GM23338 (cell line): ENCODE measurements around the gene TAGLN3. TPM values are rescaled to one million over a fixed set of nuclear protein-coding genes. Genes with fewer than 3 reads are reported as not detected.

Source experiments
- ATAC-seq: fragments of 200-7000 bp; cut with Tn5 transposase; 3 replicates; pipeline ENCODE4 v1.9.1; 2020
- DNase-seq: peaks from one replicate; pipeline ENCODE4 v3.0.0-alpha.2; 2015; ENCODE audit warnings: low spot score
- H2AFZ ChIP-seq: fragments of 200-600 bp; sonication (generic); 2 replicates; pipeline ENCODE4 v1.8.0; 2016; ENCODE audit warnings: antibody characterized with exemption, mild to moderate bottlenecking, moderate library complexity
- H3F3A ChIP-seq: fragments of 200-600 bp; sonication (generic); replicated peaks from 2 replicates; pipeline ENCODE4 v1.8.0; 2017; ENCODE audit warnings: antibody characterized with exemption, mixed run types, low read depth
- H3K27ac ChIP-seq: fragments of 200-600 bp; sonication (generic); 2 replicates; pipeline ENCODE4 v1.6.1; 2016; ENCODE audit warnings: low read depth
- H3K27me3 ChIP-seq: fragments of 200-600 bp; sonication (generic); 2 replicates; pipeline ENCODE4 v1.8.0; 2016; ENCODE audit warnings: mild to moderate bottlenecking, mixed run types, moderate library complexity; ENCODE audit not compliant: insufficient read depth
- H3K36me3 ChIP-seq: fragments of 200-600 bp; sonication (generic); 2 replicates; pipeline ENCODE4 v1.8.0; 2016; ENCODE audit warnings: mild to moderate bottlenecking; ENCODE audit not compliant: insufficient read depth
- H3K4me1 ChIP-seq: fragments of 200-600 bp; sonication (generic); 2 replicates; pipeline ENCODE4 v1.8.0; 2016; ENCODE audit warnings: mild to moderate bottlenecking, moderate library complexity; ENCODE audit not compliant: insufficient read depth
- H3K4me2 ChIP-seq: fragments of 200-600 bp; sonication (generic); 2 replicates; pipeline ENCODE4 v1.7.1; 2017; ENCODE audit warnings: mixed run types
- H3K4me3 ChIP-seq: fragments of 200-600 bp; sonication (generic); 2 replicates; pipeline ENCODE4 v1.6.1; 2016; ENCODE audit warnings: mixed run types
- H3K79me2 ChIP-seq: fragments of 200-600 bp; sonication (generic); replicated peaks from 2 replicates; pipeline ENCODE4 v1.8.0; 2017; ENCODE audit warnings: mild to moderate bottlenecking; ENCODE audit not compliant: insufficient read depth
- H3K9me2 ChIP-seq: fragments of 200-600 bp; sonication (generic); 2 replicates; pipeline ENCODE4 v1.8.0; 2017; ENCODE audit not compliant: insufficient read depth
- H4K20me1 ChIP-seq: fragments of 200-600 bp; sonication (generic); replicated peaks from 2 replicates; pipeline ENCODE4 v1.8.0; 2017; ENCODE audit warnings: mild to moderate bottlenecking; ENCODE audit not compliant: insufficient read depth
- H3K27ac Mint-ChIP-seq: 2 replicates; pipeline ENCODE4 v1.8.0; 2020; ENCODE audit warnings: inconsistent platforms, mild to moderate bottlenecking, moderate library complexity, mixed read lengths
- H3K27me3 Mint-ChIP-seq: 3 replicates; pipeline ENCODE4 v1.8.0; 2022; ENCODE audit warnings: low read depth, mild to moderate bottlenecking, moderate library complexity, mixed read lengths, inconsistent platforms; ENCODE audit not compliant: insufficient read depth, poor library complexity
- H3K36me3 Mint-ChIP-seq: 3 replicates; pipeline ENCODE4 v1.8.0; 2021; ENCODE audit warnings: low read depth, mild to moderate bottlenecking, inconsistent platforms, moderate library complexity, mixed read lengths
- H3K4me1 Mint-ChIP-seq: 3 replicates; pipeline ENCODE4 v1.8.0; 2020; ENCODE audit warnings: mild to moderate bottlenecking, inconsistent platforms, mixed read lengths
- H3K4me3 Mint-ChIP-seq: 3 replicates; pipeline ENCODE4 v1.8.0; 2021; ENCODE audit warnings: moderate library complexity, mild to moderate bottlenecking, inconsistent platforms, mixed read lengths
- H3K9me3 Mint-ChIP-seq: 3 replicates; pipeline ENCODE4 v1.8.0; 2020; ENCODE audit warnings: moderate library complexity, mild to moderate bottlenecking, inconsistent platforms, mixed read lengths
- CREB1 ChIP-seq: fragments of 250-450 bp; sonication (Bioruptor Pico); IDR thresholded peaks from 2 replicates; pipeline ENCODE4 v1.5.0; 2020; ENCODE audit warnings: low read depth, mild to moderate bottlenecking, moderate library complexity
- CTCF ChIP-seq, 2 experiments: fragments of 200-600 bp in 1 of 2; sonication (generic) in 1 of 2; conservative IDR thresholded peaks; 2 replicates each; pipeline versions ENCODE4 v1.5.1 to v1.6.1; 2016 to 2017; ENCODE audit warnings: antibody characterized with exemption in 2 of 2, low read depth in 2 of 2, mild to moderate bottlenecking in 2 of 2, moderate library complexity in 1 of 2
- EZH2 ChIP-seq: fragments of 200-600 bp; sonication (generic); IDR thresholded peaks from one replicate; pipeline ENCODE4 v1.8.0; 2017; ENCODE audit warnings: antibody characterized with exemption, mild to moderate bottlenecking, low read depth; ENCODE audit not compliant: unreplicated experiment
- EZH2phosphoT487 ChIP-seq: fragments of 200-600 bp; sonication (generic); IDR thresholded peaks from one replicate; pipeline ENCODE4 v1.8.1; 2018; ENCODE audit warnings: antibody characterized with exemption; ENCODE audit not compliant: unreplicated experiment
- NANOG ChIP-seq: IDR thresholded peaks from 2 replicates; pipeline ENCODE4 v1.6.1; 2016; ENCODE audit warnings: antibody characterized with exemption, borderline replicate concordance
- POLR2AphosphoS5 ChIP-seq: IDR thresholded peaks from 2 replicates; pipeline ENCODE4 v1.6.1; 2016; ENCODE audit warnings: antibody characterized with exemption, low read depth
- STAT1 ChIP-seq: IDR thresholded peaks from one replicate; pipeline ENCODE4 v1.6.1; 2016; ENCODE audit warnings: antibody characterized with exemption; ENCODE audit not compliant: unreplicated experiment
- ZNF114 ChIP-seq: fragments of 250-450 bp; sonication (Bioruptor Pico); IDR thresholded peaks from 2 replicates; pipeline ENCODE4 v1.5.0; 2020; ENCODE audit warnings: mild to moderate bottlenecking, moderate library complexity
- polyA plus RNA-seq: library from polyadenylated mRNA; unstranded; fragments of >200 nt; fragmentation: Nextera tagmentation; extraction: Ambion mirVana; gene quantifications from 2 replicates; pipeline ENCODE4 v1.2.1, GENCODE V29; 2016
- total RNA-seq: library from RNA; depleted of rRNA; stranded (reverse); fragments of >200 nt; shearing (Covaris generic); gene quantifications from 2 replicates; pipeline ENCODE4 v1.2.3, GENCODE V29; 2014
- TF ChIP-seq, protein P1 (sequence below): IDR thresholded peaks from 2 replicates; pipeline ENCODE4 v1.6.1; 2016; ENCODE audit warnings: antibody characterized with exemption
- TF ChIP-seq, protein P2 (sequence below): IDR thresholded peaks from one replicate; pipeline ENCODE4 v1.6.1; 2018; ENCODE audit warnings: antibody characterized with exemption; ENCODE audit not compliant: unreplicated experiment
- TF ChIP-seq, protein P3 (sequence below): fragments of 250-450 bp; sonication (Bioruptor Pico); IDR thresholded peaks from 2 replicates; pipeline ENCODE4 v1.5.0; 2020; ENCODE audit warnings: mild to moderate bottlenecking, moderate library complexity

Gene TAGLN3
- total and polyA plus RNA-seq, 2 experiments from 2014 or later = 6.8 to 12.6 TPM

- Histone ChIP-seq H3K27ac (no peak overlapping the region), H3K4me3 (no peak overlapping the region), H3K36me3 (peaks cover 5% of the 10 kb centered on the region; the same call in 1 of the 2 replicates), H4K20me1 (no peaks in the 10 kb centered on the region; the same call in 1 of the 2 replicates), H3K27me3 (peaks cover 22% of the 10 kb centered on the region), H3K4me2 (no peak overlapping the region), H3F3A (no peaks in the 10 kb centered on the region), H2AFZ (no peak overlapping the region), H3K79me2 (no peaks in the 10 kb centered on the region), H3K4me1 (peaks cover 18% of the 10 kb centered on the region), H3K9me2 (no peaks in the 10 kb centered on the region)
- no peak for ATAC-seq
- Mint-ChIP-seq H3K36me3 (peaks cover 18% of the 10 kb centered on the region; the same call in 2 of the 3 replicates), H3K4me1 (peaks cover 22% of the 10 kb centered on the region), H3K27ac (no peak overlapping the region), H3K9me3 (no peaks in the 10 kb centered on the region), H3K27me3 (peaks cover 21% of the 10 kb centered on the region), H3K4me3 (no peak overlapping the region)
- no peak for DNase-seq
- TF ChIP-seq NANOG = no peak
- TF ChIP-seq, protein P1, sequence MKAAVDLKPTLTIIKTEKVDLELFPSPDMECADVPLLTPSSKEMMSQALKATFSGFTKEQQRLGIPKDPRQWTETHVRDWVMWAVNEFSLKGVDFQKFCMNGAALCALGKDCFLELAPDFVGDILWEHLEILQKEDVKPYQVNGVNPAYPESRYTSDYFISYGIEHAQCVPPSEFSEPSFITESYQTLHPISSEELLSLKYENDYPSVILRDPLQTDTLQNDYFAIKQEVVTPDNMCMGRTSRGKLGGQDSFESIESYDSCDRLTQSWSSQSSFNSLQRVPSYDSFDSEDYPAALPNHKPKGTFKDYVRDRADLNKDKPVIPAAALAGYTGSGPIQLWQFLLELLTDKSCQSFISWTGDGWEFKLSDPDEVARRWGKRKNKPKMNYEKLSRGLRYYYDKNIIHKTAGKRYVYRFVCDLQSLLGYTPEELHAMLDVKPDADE = no peak
- TF ChIP-seq CREB1 = no peak
- TF ChIP-seq, protein P2, sequence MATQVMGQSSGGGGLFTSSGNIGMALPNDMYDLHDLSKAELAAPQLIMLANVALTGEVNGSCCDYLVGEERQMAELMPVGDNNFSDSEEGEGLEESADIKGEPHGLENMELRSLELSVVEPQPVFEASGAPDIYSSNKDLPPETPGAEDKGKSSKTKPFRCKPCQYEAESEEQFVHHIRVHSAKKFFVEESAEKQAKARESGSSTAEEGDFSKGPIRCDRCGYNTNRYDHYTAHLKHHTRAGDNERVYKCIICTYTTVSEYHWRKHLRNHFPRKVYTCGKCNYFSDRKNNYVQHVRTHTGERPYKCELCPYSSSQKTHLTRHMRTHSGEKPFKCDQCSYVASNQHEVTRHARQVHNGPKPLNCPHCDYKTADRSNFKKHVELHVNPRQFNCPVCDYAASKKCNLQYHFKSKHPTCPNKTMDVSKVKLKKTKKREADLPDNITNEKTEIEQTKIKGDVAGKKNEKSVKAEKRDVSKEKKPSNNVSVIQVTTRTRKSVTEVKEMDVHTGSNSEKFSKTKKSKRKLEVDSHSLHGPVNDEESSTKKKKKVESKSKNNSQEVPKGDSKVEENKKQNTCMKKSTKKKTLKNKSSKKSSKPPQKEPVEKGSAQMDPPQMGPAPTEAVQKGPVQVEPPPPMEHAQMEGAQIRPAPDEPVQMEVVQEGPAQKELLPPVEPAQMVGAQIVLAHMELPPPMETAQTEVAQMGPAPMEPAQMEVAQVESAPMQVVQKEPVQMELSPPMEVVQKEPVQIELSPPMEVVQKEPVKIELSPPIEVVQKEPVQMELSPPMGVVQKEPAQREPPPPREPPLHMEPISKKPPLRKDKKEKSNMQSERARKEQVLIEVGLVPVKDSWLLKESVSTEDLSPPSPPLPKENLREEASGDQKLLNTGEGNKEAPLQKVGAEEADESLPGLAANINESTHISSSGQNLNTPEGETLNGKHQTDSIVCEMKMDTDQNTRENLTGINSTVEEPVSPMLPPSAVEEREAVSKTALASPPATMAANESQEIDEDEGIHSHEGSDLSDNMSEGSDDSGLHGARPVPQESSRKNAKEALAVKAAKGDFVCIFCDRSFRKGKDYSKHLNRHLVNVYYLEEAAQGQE = no peak
- TF ChIP-seq, protein P3, sequence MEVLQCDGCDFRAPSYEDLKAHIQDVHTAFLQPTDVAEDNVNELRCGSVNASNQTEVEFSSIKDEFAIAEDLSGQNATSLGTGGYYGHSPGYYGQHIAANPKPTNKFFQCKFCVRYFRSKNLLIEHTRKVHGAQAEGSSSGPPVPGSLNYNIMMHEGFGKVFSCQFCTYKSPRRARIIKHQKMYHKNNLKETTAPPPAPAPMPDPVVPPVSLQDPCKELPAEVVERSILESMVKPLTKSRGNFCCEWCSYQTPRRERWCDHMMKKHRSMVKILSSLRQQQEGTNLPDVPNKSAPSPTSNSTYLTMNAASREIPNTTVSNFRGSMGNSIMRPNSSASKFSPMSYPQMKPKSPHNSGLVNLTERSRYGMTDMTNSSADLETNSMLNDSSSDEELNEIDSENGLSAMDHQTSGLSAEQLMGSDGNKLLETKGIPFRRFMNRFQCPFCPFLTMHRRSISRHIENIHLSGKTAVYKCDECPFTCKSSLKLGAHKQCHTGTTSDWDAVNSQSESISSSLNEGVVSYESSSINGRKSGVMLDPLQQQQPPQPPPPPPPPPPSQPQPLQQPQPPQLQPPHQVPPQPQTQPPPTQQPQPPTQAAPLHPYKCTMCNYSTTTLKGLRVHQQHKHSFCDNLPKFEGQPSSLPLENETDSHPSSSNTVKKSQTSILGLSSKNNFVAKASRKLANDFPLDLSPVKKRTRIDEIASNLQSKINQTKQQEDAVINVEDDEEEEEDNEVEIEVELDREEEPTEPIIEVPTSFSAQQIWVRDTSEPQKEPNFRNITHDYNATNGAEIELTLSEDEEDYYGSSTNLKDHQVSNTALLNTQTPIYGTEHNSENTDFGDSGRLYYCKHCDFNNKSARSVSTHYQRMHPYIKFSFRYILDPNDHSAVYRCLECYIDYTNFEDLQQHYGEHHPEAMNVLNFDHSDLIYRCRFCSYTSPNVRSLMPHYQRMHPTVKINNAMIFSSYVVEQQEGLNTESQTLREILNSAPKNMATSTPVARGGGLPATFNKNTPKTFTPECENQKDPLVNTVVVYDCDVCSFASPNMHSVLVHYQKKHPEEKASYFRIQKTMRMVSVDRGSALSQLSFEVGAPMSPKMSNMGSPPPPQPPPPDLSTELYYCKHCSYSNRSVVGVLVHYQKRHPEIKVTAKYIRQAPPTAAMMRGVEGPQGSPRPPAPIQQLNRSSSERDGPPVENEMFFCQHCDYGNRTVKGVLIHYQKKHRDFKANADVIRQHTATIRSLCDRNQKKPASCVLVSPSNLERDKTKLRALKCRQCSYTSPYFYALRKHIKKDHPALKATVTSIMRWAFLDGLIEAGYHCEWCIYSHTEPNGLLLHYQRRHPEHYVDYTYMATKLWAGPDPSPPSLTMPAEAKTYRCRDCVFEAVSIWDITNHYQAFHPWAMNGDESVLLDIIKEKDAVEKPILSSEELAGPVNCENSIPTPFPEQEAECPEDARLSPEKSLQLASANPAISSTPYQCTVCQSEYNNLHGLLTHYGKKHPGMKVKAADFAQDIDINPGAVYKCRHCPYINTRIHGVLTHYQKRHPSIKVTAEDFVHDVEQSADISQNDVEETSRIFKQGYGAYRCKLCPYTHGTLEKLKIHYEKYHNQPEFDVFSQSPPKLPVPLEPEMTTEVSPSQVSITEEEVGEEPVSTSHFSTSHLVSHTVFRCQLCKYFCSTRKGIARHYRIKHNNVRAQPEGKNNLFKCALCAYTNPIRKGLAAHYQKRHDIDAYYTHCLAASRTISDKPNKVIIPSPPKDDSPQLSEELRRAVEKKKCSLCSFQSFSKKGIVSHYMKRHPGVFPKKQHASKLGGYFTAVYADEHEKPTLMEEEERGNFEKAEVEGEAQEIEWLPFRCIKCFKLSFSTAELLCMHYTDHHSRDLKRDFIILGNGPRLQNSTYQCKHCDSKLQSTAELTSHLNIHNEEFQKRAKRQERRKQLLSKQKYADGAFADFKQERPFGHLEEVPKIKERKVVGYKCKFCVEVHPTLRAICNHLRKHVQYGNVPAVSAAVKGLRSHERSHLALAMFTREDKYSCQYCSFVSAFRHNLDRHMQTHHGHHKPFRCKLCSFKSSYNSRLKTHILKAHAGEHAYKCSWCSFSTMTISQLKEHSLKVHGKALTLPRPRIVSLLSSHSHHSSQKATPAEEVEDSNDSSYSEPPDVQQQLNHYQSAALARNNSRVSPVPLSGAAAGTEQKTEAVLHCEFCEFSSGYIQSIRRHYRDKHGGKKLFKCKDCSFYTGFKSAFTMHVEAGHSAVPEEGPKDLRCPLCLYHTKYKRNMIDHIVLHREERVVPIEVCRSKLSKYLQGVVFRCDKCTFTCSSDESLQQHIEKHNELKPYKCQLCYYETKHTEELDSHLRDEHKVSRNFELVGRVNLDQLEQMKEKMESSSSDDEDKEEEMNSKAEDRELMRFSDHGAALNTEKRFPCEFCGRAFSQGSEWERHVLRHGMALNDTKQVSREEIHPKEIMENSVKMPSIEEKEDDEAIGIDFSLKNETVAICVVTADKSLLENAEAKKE (CRISPR knock-in tag) = no peak
- no peak for TF ChIP-seq ZNF114 (CRISPR knock-in tag)
- no peak for TF ChIP-seq POLR2AphosphoS5
- no peak for TF ChIP-seq CTCF (conservative IDR thresholded peaks at IDR 0.05; ENCODE audit: low read depth in 2 of 2)
- TF ChIP-seq STAT1 = no peak
- no peak for TF ChIP-seq EZH2phosphoT487
- TF ChIP-seq EZH2 = no peak
Measured at GRCh38 chr3:112001526-112001925, 2.8 kb downstream of the TAGLN3 start.
